ENCODE results near the gene SERTAD3.
"Not testable (repeated sequence)": the region's sequence is repeated elsewhere in the genome, so short reads cannot be mapped to it uniquely, and the experiment has no call there.

SERTAD3 gene

GRCh38 chr19:40457953-40458596 is 13.9 kb upstream of the SERTAD3 start:
- DNase-seq (ENCODE audit: low read depth in 2 of 2): no peak

GRCh38 chr19:40457048-40457447 is 12.9 kb upstream of the SERTAD3 start:
- no peak for DNase-seq (ENCODE audit: low read depth in 2 of 2)

- not testable (repeated sequence) for DNase-seq (ENCODE audit: low read depth in 2 of 2)
Measured at GRCh38 chr19:40453943-40454342, 9.8 kb upstream of the SERTAD3 start.

- DNase-seq (ENCODE audit: low read depth in 2 of 2): no peak
Measured at GRCh38 chr19:40453151-40453735, 9.1 kb upstream of the SERTAD3 start.

DNA sequence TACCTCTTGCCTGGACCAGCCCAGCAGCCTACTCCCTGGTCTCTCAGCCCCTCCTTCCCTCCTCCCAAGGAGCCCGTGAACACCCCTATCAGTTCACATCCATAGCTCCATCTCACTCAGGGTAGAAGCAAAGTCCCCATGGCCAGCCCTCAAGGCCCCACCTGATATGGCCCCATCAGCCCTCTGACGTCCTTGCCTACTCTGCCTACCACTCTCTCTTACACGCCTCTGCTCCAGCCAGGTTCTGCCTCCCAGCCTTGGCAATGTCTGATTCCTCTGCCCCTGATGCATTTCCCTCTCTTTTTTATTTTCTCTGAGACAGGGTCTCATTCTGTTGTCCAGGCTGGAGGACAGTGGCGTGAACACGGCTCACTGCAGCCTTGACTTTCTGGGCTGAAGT is 7.9 kb upstream of the SERTAD3 start:
- no peak for DNase-seq (ENCODE audit: low read depth in 2 of 2)

DNA sequence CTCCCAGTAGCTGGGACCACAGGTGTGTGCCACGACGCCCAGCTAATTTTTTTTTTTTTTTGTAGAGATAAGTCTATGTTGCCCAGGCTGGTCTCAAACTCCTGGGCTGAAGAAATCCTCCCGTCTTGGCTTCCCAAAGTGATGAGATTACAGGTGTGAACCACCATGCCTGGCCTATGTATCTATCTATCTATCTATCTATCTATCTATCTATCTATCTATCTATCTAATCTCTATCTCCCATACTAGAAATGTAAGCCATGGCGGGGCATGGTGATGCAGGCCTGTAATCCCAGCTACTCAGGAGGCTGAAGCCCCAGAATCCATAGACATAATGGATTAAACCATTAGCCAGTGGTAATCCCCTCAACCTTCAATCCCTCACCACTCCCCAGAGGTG is 6.5 kb upstream of the SERTAD3 start:
- DNase-seq (ENCODE audit: low read depth in 2 of 2): no peak

- no peak for DNase-seq (ENCODE audit: low read depth in 2 of 2)
Measured at GRCh38 chr19:40449506-40449905, 5.4 kb upstream of the SERTAD3 start.

- DNase-seq (ENCODE audit: low read depth in 2 of 2): no peak
Measured at GRCh38 chr19:40446263-40446784, 2.2 kb upstream of the SERTAD3 start.

DNA sequence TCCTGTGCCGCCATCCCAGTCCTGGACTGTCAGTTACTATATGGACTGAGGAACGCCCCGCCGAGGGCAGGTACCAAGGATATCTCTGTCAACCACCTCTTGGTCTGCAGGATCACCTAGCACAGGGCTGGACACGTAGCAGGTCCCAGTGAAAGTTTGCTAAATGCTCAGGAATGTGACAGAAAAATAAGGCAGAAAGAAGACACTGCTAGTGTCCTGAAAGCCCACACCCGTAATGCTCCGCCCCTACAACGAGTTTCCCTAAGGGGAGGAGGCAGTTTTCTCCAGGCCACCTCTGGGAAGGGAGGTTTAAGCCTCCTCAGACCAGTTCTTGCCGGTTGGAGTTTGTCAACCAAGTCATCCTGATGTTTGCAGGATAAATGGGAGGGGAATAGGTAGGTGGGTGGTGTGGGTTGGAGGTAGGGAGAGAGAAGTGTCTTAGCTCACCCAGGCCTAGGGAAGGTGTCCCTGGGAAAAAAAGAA is 1.7 kb upstream of the SERTAD3 start:
- no peak for DNase-seq (ENCODE audit: low read depth in 2 of 2)

DNA sequence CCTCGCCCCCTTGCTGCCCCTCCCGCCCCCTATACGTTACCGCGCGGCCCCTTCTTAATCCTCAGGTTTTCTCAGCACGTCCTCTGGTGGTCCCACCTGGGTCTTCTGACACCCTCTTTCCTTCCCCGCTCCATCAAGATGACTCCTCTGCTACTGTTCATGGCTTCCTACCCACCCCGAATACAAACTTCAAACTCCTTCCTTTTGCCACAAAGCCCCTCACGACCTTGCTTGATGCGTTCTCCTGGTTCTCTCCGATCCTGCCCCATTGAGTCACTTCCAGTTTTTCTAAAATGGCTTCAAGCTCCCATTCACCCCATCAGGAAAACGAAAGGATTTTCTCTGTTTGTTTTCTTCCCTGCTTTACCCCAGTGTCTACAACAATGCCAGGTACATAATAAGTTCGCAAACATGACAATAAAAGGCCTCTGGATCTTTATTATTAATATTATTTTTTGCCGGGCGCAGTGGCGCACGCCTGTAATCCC is 734 bp upstream of the SERTAD3 start:
- DNase-seq (ENCODE audit: low read depth in 2 of 2): no peak

DNA sequence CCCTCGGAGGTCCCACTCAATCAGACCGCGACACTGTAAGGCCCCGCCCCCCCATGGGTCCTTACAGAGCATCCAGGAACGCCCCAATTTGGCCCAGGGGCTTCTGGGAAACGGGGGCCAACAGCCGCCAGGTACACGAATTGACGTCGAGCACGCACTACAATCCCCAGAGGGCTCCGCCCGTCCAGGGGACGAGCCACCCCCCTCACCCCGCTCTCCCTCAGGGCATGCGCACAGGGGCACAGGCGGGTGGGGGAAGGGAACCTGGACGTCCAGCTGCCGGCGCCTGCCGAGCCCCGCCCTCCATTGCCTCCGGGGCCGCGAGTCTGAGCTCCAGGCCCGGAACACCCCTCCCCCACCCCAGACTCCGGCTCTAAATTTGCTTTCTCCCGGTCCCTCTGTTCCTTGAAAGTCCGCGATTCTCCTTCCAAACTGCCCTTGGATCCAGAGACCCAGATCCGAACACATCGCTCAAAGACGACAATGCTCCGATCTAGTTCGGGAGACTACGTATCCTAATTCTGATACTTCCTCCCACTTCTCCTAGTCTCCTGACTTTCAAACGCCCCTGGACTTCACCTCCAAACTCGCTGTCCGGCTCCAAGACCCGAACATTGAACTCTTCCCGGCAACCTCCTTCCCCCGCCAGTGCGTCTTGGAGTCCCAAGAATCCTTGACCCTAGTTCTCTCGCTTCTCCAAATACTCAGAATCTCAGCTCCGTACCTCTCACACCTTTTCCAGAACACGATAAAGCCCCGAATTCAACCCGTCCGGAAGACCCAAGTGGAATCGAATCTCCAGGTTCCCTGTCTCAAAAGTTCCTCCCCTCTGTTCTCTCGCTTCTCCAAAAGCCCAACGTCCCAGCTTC is 770 bp downstream of the SERTAD3 start:
- DNase-seq (ENCODE audit: low read depth in 2 of 2): peak; percentile 100

DNA sequence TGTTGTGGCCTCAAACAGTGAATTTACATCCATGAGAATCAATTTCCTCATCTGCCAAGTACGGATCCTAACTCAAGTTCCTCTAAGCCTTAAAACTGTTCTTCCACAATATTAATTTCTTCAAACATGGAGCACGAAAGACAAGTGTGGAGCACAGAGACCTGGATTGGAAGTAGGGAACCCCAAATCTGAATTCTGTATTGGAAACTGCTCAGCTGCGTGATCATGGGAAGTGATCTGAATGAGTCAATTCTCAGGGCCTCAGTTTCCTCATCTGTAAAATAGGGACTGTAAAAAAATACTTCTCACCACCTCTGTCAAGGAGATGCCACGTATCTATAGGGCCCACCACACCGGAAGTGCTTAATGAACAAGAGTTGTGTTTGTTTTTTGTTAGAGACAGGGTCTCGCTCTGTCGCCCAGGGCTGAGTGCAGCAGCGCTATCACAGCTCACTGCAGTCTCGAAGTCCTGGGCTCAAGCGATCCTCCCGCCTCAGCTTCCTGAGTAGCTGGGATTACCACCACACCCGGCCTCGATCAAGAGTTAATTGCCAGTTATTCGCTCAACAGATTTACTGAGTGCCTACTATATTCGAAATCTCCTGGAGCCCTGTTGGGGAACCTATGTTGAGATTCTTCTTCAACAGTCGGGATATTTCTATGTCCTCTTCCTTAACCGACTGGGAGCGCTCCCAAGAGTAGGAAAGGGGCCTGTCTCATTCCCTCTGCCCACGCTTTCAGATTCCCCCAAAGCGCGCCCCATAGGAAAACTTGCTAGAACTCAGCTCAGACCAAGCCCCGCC is 1.6 kb downstream of the SERTAD3 start:
- DNase-seq (ENCODE audit: low read depth in 2 of 2): no peak

- no peak for DNase-seq (ENCODE audit: low read depth in 2 of 2)
Measured at GRCh38 chr19:40441719-40442253, 2.3 kb downstream of the SERTAD3 start.

GRCh38 chr19:40438284-40438683 is 5.9 kb downstream of the SERTAD3 start:
- no peak for DNase-seq (ENCODE audit: low read depth in 2 of 2)

DNA sequence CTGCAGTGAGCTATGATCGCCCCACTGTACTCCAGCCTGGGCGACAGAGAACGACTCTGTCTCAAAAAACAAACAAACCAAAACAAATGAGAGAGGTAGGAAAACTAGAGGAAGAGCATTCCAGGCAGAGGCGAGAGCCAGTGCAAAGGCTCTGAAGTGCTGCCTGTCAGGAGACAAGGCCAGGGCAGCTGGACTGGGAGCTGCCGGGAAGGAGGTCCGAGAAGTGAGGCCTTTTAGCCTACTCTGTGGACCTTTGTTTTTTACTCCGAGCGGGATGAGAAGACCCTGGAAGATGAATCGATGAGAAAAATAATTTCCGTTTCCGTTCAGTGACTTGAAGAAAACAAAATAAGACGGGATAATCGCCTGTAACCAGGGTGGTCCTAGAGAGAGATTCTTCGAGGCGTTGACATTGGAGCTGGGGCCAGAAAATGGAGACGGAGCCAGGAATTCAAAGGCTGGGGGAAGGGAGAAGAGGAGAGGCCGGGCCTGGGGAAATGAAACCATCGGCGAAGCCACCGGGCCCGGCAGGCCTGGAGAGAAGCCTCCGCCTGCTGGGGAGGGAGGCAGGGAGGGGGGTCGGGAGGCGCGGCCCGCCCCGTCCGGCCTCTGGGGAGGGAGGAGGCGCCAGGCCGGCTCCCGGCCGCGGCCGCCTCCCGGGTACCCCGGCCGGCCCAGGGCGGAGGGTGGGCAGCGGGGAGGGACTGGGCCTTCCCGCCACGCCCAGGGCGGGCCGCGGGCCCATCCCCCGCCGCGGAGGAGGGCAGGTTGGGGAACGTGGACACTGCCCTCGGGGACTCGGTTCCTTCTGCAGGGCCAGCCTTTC is 10.5 kb downstream of the SERTAD3 start:
- peak; percentile 76 to 78 for DNase-seq (ENCODE audit: low read depth in 2 of 2)

- not testable (repeated sequence) for DNase-seq (ENCODE audit: low read depth in 2 of 2)
Measured at GRCh38 chr19:40432760-40433159, 11.4 kb downstream of the SERTAD3 start.

GRCh38 chr19:40431698-40432097 is 12.4 kb downstream of the SERTAD3 start:
- DNase-seq (ENCODE audit: low read depth in 2 of 2): no peak

DNA sequence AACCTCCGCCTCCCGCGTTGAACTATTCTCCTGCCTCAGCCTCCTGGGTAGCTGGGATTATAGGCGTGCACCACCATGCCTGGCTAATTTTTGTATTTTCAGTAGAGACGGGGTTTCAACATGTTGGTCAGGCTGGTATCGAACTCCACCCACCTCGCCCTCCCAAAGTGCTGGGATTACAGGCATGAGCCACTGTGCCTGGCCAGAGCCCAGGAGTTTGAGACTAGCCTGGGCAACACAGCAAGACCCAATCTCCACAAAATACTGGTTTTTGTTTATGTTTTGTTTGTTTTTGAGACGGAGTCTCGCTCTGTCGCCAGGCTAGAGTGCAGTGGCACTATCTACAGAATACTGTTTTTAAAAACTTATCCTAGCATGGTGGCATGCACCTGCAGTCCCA is 13.9 kb downstream of the SERTAD3 start:
- not testable (repeated sequence) for DNase-seq (ENCODE audit: low read depth in 2 of 2)

GRCh38 chr19:40428197-40428596 is 15.9 kb downstream of the SERTAD3 start:
- not testable (repeated sequence) for DNase-seq (ENCODE audit: low read depth in 2 of 2)

Data from fibroblast of skin of left biceps (primary cell).